Activated effector memory CD4-positive, alpha-beta T cell treated with anti-CD3 and anti-CD28 coated beads, Interleukin-2, amount 50 U/mL, for 16 hours (primary cell): Measurements from ENCODE around the gene SARS2.
A peak's percentile ranks its signal among the peaks of the same experiment; 100 is the strongest.
"Not testable (repeated sequence)": the region's sequence is repeated elsewhere in the genome, so short reads cannot be mapped to it uniquely, and the experiment has no call there.

Experiments used
- DNase-seq: peaks from one replicate; pipeline ENCODE4 v3.0.0-alpha.2; 2020

The SARS2 gene, protein sequence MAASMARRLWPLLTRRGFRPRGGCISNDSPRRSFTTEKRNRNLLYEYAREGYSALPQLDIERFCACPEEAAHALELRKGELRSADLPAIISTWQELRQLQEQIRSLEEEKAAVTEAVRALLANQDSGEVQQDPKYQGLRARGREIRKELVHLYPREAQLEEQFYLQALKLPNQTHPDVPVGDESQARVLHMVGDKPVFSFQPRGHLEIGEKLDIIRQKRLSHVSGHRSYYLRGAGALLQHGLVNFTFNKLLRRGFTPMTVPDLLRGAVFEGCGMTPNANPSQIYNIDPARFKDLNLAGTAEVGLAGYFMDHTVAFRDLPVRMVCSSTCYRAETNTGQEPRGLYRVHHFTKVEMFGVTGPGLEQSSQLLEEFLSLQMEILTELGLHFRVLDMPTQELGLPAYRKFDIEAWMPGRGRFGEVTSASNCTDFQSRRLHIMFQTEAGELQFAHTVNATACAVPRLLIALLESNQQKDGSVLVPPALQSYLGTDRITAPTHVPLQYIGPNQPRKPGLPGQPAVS

DNA sequence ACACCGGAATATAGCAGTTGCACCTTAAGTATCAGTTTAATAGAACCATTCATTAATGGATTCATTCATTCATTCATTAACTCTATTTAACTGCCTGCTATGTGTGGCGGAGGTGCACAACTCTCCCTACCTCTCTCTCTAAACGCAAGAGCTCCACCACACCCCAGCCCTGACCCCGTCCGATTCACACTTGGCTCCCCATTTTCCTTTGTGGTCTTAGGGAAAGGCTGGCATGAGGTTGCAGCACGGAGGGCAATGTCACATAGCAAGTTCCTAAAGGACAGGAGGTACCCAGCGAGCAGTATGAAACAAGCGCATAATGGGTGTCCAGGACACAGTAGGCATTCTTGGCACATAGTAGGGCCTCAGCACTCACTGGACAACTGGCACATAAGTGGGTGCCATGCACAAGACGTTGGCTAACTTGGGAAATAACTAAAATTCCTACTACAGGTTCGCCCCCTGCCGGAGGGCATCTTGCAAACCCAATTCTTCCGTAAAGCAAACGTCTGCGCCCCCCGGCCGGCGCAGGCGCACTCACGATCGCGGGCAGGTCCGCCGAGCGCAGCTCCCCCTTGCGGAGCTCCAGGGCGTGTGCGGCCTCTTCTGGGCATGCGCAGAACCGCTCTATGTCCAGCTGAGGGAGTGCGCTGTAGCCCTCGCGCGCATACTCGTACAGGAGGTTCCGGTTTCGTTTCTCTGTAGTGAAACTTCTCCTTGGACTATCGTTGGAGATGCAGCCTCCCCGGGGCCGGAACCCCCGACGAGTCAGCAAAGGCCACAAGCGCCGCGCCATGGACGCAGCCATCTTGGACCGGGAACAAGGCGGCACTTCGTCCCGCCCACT, at the start of gene SARS2:
TSS of gene SARS2 (minus strand) at position 835 of the 847 bp plus-strand sequence. CDS start at position 808, 27 bp downstream.
- DNase-seq = peak; percentile 96

DNA sequence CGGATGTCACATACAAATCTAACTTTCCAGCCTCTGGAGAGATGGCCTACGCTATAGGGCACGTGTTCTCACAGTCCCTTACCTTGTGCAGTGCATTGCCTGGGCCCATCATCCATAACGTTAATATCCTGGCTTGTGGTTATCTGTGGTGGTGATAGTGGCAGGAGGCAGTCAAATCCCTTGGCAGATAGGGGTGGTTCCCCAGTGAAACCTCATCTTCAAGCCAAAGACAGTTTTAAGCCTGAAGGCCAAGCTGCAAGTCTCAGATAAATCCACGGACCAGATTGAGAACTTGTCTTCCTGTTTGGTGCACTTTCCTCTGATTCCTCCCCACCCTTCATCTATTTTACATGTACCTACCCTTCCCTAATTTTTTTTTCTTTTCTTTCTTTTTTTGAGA, 49.2 kb upstream of the SARS2 start:
- no peak for DNase-seq

DNA sequence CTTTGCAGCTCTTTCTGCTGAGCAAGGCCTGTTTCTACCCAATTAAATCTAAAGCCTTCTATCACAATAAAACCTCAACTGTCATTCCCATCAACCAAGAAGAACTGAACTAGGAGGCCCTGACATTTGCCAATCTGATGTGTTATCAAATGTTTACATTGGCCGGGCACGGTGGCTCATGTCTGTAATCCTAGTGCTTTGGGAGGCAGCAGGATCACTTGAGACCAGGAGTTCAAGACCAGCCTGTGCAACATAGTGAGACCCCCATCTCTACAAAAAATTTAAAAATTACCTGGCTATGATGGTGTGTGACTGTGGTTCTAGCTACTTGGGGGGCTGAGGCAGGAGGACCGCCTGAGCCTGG, 47.7 kb upstream of the SARS2 start:
- DNase-seq = no peak

DNA sequence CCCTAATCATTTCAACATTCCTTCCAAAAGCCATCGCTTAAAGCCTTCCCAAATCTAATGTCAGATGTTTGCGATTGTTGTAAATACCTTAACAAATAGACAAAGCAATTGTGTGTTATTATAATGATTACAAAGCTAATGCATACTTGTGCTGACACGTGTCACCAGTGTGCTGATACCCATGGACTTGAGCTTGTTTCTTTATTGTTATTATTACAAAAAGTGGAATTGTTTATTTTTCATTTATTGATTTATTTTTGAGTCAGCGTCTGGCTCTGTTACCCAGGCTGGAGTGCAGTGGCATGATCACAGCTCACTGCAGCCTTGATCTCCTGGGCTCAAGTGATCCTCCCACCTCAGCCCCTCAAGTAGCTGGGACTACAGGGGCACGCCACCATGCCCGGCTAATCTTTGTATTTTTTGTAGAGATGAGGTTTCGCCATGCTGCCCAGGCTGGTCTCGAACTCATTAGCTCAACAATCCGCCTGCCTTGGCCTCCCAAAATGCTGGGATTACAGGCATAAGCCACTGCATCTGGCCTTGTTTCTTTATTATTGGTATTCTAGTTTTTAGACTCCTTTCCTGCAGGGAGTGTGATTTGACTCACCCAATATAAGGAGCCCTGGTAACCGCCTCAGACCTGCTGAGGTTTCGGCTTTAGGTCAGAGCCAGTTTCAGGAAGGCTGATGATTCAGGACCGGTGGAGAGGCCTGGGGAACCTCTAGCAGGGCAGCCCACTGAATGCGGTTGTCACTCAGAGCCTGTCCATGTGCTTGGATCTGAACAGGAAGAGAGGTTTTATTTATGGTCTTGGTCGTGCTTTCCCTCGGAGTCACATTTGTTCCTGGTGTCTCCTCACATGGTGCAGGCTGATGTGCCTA, 47.1 kb upstream of the SARS2 start:
- peak; percentile 72 for DNase-seq

DNA sequence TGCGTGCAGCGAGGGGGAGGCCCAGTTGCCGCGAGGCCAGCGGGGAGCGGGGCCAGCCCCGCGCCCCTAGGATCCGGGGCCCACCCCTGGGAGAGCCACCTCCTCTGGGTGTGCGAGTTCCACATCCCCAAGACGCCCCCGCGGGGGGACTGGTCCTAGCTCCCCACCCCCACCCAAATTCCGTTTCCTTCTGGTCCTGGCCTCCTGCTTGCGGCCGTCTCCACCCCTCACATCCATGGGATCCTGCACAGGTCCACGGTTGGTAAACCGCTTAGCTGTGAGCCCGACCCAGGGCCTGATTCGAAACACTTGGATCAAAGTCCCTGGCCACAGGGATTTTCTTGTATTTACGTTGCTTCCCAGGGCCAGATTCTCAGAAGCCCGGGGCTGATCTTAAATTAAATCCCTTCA, 45.3 kb upstream of the SARS2 start:
- no peak for DNase-seq

DNA sequence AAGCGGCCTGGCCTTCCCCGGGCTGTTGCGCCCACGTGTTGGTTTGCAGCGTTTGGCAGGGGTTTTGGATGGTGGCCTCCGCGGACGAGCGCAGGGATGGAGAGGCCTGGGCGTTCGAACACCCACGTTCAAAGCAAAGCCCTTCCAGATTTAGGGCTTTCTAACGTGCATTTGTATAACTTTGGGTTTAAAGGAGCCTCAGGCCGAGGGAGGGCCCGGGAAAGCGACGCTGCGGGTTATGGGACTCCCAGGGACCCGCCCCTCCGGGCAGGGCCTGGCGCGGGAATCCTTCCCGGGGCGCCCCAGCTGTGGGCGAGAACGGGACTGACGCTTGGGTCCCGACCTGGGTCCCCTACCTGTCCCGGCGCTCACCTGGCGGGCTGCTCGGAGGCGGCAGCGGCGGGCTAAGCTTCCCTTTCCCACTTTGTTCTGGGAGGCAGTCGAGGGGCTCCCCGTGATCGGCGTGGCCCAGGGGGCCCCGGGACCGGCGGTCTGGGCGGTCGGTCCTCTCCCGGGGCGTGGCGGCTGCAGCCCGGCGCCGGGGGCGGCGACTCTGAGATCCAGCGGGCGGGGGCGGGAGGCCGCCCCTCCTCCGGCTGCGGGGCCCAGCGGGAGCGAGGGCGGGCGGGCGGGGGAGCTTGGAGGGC, 44.8 kb upstream of the SARS2 start, which contains the start of gene FBXO17:
TSS of gene FBXO17 (minus strand) at position 529 of the 647 bp plus-strand sequence. CDS start 25,423 bp downstream, outside the sequence.
- DNase-seq = no peak

DNA sequence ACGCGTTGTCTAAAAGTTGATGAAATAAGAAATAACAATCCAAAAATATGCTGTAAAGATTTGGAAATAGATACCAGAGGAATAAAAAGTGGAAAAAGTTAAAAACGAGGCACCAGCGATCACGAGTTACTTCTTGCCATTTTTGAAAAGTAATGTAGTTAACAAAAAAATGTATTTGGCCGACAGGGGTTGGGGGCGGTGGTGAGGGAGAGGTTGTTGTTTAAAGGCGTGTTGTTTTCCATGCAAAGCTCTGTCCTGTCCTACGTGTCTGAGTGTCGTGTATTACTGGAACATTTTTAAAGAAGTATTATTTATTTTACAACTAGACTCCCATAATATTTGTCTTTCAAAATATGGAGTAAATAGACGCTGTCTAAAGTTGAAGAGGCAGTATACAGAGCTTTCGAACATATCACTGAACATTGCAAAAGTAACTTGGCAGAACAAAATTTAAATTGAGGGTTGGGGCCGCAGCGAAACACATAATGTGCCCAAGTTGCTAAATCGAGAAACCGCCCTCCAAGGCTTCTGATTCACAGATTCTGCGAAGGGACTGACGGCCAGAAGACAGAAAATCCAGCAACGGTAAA, 44.2 kb upstream of the SARS2 start:
- no peak for DNase-seq

DNA sequence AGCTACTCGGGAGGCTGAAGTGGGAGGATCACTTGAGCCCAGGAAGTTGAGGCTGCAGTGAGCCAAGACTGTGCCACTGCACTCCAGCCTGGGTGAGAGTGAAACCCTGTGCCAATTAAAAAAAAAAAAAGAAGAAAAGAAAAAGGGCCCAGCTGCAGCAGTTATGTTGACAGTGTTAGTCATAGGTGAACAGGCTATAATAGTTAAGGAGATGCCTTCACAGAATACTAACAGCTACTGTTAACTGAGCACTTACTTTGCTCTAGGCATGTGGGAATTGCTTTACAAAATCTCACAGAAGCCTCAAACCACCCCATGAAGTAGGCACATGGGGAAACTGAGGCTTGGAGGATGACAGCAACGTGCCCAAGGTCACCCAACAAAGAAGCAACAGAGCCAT, 41.1 kb upstream of the SARS2 start:
- no peak for DNase-seq

DNA sequence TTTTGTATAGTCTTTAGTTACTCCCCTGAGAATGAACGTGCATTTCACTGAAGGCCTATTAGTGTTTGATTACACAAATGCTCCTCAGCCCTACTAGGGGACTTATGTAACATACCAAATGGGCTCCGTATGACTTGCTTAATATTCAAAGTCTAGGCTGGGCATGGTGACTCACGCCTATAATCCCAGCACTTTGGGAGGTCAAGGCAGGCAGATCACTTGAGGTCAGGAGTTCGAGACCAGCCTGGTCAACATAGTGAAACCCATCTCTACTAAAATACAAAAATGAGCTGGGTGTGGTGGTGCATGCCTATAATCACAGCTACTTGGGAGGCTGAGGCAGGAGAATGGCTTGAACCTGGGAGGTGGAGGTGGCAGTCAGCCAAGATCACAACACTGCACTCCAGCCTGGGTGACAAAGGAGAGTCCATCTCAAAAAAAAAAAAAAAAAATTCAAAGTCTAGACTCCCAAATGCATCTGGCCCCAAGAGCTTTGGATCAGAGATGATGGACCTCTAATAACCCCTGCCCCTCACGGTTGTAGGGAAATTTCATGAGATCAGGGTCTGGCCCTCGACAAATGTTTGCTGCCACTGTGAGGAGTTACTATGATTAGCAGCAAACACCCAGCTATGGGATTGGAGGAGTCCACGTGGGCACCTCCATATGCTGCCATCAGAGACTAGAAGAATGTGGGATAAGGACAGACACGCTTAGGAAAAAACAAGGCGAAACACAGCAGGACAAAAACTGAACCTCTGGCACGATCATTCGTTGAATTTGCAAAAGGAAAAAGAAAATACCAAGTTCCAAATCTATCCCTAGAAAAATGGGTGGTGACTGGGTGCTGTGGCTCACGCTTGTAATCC, 40.3 kb upstream of the SARS2 start:
- DNase-seq = no peak

DNA sequence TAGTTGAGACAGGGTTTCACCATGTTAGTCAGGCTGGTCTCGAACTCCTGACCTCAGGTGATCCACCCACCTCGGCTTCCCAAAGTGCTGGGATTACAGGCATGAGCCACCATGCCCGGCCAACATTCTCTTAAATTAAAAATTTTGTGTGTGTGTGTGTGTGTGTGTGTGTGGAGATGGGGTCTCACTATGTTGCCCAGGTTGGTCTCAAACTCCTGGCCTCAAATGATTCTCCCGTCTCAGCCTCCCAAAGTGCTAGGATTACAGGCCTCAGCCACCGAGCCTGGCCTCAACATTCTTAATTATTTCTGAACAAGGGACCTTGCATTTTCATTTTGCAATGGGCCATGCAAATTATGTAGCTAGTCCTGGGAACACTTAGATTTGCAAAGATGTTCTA, 35.6 kb upstream of the SARS2 start:
- not testable (repeated sequence) for DNase-seq

DNA sequence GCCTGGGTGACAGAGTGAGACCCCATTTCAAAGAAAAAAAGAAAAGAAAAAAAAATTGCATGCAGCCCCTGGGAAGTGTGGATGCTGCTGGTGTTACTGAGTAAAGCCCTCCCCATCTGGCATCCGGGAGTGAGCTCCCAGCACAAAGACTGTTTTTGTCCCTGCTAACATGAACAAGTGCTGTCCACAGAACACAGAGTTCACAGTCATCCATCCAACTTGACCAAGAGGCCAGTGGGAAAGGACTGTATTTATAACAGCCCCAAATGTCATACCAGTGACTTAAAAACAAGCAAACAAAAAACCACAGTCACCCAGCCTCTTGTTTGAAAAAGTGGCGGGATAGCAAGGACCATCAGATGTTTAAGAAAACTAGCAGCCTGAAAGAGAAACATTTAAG, 34.2 kb upstream of the SARS2 start:
- no peak for DNase-seq

DNA sequence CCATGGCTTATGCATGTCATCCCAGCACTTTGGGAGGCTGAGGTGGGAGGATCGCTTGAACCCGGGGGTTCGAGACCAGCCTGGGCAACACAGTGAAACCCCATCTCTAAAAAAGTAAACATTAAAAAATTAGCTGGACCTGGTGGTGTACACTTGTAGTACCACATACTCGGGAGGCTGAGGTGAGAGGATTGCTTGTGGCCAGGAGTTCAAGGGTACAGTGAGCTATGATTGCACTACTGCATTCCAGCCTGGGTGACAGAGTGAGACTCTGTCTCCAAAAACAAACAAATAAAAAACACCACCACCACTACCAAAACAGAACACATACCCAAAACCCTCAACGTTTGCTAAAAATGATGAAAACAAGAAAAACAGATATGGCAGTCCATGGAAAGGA, 29.1 kb upstream of the SARS2 start:
- DNase-seq = no peak

DNA sequence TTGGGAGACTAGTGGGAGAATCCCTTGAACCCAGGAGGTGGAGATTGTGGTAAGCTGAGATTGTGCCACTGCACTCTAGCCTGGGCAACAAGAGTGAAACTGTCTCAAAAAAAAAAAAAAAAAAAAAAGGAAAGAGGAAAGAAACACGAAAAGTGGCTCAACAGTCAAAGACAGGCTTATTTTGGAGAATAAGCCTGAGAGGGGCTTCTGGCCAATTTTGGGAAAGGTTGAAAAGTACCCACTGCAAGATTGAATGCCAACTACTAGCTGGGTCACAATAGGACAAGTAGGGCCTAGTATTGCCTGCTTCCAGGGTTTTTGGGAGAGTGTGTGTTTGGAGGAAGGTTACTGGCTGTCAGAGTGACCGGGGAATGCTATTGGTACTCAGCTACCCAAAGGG, 27.7 kb upstream of the SARS2 start:
- no peak for DNase-seq

DNA sequence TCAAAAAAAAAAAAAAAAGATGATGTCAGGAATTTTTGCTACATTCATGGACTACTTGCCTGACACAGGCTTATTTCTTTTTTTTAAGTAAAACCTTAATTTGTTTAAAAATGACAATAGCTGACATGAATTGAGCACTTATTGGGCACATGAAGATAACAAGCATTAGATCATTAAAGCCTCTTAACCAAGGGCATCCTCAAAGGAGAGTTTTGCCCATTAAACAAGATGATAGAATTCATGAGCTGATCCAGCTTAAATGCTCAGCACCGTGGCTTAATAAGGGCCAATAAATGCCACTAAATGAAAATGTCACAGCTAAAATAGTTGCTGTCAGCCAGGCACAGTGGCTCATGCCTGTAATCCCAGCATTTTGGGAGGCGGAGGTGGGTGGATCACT, 25.7 kb upstream of the SARS2 start:
- DNase-seq = no peak

DNA sequence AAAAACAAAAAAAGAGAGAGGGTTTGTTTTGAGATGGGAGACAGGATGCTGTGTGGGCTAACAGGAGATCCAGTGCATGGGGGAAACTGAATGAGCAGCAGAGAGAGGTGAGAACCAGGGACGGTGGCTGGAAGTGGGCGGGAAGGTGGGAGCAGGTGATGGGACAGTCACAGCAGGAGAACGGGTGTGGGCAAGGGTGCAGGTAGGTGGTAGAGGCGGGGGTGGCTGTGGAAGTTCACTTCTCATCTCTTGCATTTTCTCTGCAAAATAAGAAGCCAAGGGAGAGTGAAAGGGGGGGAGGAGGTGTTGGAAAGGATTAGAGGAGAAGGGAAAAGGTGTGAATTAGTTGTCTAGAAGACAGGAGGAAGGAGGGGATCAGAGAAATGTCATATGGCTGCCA, 23.1 kb upstream of the SARS2 start:
- no peak for DNase-seq

DNA sequence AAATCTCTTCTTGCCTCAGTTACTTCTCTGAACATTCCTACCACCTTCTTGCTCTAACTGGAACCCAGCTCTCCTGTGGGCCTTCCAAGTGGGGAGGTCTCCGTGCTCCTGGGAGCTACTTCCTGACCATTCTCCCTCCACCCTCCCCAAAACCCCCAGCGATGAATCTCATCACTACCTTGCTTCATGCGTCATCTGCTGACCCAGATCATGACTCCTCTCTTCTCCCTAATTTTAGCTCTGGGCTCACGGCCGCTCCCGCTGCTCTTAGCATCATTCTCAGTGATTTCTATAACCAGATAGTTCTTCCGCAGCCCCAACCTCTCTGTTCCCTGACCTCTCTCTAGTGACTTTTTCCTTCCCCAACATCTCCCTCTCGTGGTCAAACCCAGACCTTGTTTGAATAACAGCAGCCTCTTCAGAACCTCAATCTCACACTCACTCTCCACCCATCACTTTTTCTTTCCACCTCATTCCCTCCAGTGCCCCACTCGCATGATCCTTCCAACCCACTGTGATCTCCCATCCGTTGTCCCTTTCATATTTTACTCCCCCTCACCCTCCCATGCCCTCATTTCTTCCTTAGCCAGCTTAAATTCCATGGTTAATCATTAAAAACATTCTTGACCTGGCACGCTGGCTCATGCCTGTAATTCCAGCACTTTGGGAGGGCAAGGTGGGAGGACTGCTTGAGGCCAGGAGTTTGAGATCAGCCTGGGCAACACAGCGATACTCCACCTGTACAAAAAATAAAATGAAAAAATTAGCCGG, 22.0 kb upstream of the SARS2 start:
- no peak for DNase-seq

DNA sequence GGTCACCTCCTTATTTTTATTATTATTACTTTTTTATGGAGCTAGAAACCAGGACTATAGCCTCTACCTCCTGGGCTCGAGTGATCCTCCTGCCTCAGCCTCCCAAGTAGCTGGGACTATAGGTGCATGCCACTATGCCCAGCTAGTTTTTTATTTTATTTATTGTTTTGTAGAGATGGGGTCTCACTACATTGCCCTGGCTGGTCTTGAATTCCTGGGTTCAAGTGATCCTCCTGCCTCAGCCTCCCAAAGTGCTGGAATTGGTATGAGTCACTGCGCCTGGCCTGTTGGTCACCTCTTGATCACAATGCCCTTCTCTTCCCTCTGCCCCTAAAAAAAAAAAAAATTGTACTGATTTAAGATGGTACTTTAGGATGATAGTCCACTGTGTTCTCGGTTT, 20.6 kb upstream of the SARS2 start:
- no peak for DNase-seq

DNA sequence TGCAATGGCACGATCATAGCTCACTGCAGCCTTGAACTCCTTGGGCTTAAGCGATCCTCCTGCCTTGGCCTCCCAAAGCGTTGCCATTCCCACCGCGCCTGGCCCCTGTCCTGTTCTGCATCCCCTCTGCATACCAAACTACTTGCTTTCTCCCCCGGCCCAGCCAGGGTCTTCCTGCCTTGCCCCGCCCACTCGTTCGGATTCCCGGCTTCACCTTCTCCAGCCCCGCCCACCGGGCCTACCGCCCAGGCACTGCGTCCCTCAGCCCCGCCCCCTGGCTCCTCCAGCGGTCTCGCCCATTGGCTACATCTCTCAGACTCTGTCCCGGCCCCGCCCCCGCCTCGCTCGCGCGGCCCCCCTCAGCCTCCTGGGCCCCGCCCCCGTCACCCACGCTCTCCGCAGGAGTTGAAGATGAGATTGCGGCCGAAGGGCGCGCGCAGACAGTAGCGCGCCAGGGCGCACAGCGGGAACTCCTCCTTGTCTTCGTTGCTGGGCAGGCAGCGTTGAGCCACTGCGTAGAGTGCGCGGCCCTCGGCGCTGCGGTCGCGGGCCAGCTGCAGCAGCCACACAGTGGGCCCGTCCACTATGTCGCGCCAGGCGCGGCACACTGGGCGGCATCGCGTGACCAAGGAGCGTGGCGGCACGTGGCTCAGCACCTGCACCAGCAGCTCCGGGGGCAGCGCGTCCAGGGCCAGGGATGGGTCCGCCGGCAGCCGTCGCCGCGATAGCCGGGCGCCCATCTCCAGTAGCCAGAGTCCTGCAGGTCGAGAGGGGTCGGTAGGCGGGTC, 19.2 kb upstream of the SARS2 start:
- peak; percentile 93 for DNase-seq
